Nephron progenitor cell (in vitro differentiated cells): ENCODE measurements around the gene GPRC5D.
A peak's percentile ranks its signal among the peaks of the same experiment; 100 is the strongest.

Experiments used
- DNase-seq: peaks from one replicate; pipeline ENCODE4 v3.0.0; 2021
- H3K27ac Mint-ChIP-seq: 2 replicates; pipeline ENCODE4 v1.8.0; 2021; ENCODE audit warnings: mild to moderate bottlenecking, moderate library complexity, mixed read lengths
- H3K27me3 Mint-ChIP-seq: 2 replicates; pipeline ENCODE4 v1.8.0; 2021; ENCODE audit warnings: mild to moderate bottlenecking, low read depth, mixed read lengths; ENCODE audit not compliant: poor library complexity
- H3K36me3 Mint-ChIP-seq: 2 replicates; pipeline ENCODE4 v1.8.0; 2021; ENCODE audit warnings: low read depth, mixed read lengths
- H3K4me1 Mint-ChIP-seq: 2 replicates; pipeline ENCODE4 v1.8.0; 2021; ENCODE audit warnings: mixed read lengths
- H3K4me3 Mint-ChIP-seq: 2 replicates; pipeline ENCODE4 v1.8.0; 2021; ENCODE audit warnings: mild to moderate bottlenecking, moderate library complexity, mixed read lengths
- H3K9me3 Mint-ChIP-seq: 2 replicates; pipeline ENCODE4 v1.8.0; 2021; ENCODE audit warnings: mild to moderate bottlenecking, moderate library complexity, mixed read lengths
- TF ChIP-seq, protein P1 (sequence below): fragments of 200-600 bp; sonication (generic); IDR thresholded peaks from 2 replicates; pipeline ENCODE4 v1.5.0; 2021; ENCODE audit warnings: antibody characterized with exemption

Gene GPRC5D

DNA sequence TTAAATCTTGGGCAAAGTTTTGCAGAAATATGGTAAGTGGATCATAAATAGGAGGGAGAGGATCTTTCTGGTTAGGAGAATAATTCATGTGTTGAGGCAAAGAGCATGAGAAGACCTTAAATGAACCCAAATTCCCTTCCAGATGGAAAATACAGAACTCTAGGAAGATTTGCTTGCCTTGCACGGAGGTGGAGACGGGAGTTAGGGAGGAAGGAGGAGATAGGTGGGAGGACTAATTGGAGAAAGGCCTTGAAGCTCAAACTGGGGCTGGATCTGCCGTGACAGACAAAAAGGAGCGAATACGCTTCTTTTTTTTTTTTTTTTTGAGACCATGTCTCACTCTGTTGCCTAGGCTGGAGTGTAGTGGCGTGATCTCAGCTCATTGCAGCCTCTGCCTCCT is 54.7 kb downstream of the GPRC5D start:
- Mint-ChIP-seq H3K36me3 (no peaks in the 10 kb centered on the region), H3K27me3 (peaks cover 57% of the 10 kb centered on the region), H3K9me3 (peaks cover 4% of the 10 kb centered on the region), H3K27ac (no peak overlapping the region), H3K4me3 (no peak overlapping the region), H3K4me1 (peaks cover 11% of the 10 kb centered on the region)
- no peak for DNase-seq
- TF ChIP-seq, protein P1, sequence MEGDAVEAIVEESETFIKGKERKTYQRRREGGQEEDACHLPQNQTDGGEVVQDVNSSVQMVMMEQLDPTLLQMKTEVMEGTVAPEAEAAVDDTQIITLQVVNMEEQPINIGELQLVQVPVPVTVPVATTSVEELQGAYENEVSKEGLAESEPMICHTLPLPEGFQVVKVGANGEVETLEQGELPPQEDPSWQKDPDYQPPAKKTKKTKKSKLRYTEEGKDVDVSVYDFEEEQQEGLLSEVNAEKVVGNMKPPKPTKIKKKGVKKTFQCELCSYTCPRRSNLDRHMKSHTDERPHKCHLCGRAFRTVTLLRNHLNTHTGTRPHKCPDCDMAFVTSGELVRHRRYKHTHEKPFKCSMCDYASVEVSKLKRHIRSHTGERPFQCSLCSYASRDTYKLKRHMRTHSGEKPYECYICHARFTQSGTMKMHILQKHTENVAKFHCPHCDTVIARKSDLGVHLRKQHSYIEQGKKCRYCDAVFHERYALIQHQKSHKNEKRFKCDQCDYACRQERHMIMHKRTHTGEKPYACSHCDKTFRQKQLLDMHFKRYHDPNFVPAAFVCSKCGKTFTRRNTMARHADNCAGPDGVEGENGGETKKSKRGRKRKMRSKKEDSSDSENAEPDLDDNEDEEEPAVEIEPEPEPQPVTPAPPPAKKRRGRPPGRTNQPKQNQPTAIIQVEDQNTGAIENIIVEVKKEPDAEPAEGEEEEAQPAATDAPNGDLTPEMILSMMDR, result no peak

DNA sequence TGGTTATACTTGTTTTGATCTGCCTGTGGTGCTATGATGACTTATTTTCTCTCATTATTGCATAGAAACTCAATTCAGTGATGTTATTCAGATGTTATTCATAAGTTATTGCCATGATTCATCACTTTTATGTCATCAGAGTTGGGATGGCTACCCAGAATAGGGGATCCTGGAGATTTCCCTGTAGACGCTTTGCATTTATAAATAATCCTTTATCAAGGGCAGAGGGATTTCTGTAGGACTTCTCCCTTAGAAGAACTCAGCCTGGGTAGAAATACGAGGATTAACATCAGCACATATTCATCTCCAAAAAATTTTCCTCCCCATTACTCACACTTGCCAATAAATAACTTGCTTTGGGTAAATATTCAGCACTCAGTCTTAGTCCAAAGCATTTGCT is 55.7 kb downstream of the GPRC5D start:
- H3K27me3 Mint-ChIP-seq, result peaks cover 59% of the 10 kb centered on the region
- peaks cover 20% of the 10 kb centered on the region for H3K4me1 Mint-ChIP-seq
- H3K9me3 Mint-ChIP-seq, result peaks cover 4% of the 10 kb centered on the region
- TF ChIP-seq, protein P1, result no peak
- no peak for DNase-seq
- no peaks in the 10 kb centered on the region for H3K36me3 Mint-ChIP-seq
- no peak overlapping the region for H3K4me3 Mint-ChIP-seq
- no peak overlapping the region for H3K27ac Mint-ChIP-seq

DNA sequence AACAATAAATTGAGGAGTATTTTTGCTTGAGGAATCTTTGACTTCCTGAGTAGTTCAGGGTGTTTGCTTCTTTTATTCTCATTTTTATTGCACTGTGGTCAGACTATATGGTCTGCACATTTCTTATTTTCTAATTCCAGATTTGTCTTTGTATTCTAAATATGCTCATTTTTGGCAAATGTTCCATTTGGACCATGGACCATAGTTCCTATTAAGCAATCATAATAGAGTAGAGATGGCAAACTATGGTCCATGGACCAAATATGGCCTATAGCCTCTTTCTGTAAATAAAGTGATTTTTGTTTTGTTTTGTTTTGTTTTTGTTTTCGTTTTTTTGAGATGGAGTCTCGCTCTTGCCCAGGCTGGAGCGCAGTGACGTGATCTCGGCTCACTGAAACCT is 58.5 kb downstream of the GPRC5D start:
- Mint-ChIP-seq H3K4me3 (no peak overlapping the region), H3K27ac (no peak overlapping the region), H3K4me1 (peaks cover 25% of the 10 kb centered on the region), H3K9me3 (peaks cover 4% of the 10 kb centered on the region), H3K36me3 (no peaks in the 10 kb centered on the region), H3K27me3 (peaks cover 77% of the 10 kb centered on the region)
- TF ChIP-seq, protein P1, result no peak
- no peak for DNase-seq

DNA sequence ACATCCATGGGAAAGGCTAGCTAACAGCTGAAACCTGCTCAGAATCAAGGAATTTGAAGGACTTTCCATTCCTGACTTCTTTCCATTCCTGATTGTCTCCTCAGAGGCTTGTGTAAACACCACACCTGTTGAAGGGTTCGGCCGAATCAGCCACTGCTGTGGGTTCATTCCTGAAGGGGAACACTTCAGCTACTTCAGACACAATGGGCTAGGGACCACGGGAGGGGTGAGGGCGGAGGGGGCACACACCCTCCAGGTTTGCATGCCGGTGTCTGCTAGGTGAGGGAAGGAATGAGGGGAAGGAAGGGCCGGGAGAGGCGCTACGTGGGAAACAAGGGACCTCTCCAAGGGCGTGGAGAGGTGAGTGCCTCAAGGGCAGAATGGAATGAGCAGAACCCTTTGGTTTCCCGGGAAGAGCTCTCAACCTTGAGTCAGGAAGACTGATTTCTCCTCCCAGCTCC is 59.3 kb downstream of the GPRC5D start:
- TF ChIP-seq, protein P1, result no peak
- no peak overlapping the region for H3K27ac Mint-ChIP-seq
- no peak overlapping the region for H3K4me3 Mint-ChIP-seq
- peaks cover 26% of the 10 kb centered on the region for H3K4me1 Mint-ChIP-seq
- no peak for DNase-seq
- peaks cover 81% of the 10 kb centered on the region for H3K27me3 Mint-ChIP-seq
- H3K36me3 Mint-ChIP-seq, result no peaks in the 10 kb centered on the region
- peaks cover 4% of the 10 kb centered on the region for H3K9me3 Mint-ChIP-seq

DNA sequence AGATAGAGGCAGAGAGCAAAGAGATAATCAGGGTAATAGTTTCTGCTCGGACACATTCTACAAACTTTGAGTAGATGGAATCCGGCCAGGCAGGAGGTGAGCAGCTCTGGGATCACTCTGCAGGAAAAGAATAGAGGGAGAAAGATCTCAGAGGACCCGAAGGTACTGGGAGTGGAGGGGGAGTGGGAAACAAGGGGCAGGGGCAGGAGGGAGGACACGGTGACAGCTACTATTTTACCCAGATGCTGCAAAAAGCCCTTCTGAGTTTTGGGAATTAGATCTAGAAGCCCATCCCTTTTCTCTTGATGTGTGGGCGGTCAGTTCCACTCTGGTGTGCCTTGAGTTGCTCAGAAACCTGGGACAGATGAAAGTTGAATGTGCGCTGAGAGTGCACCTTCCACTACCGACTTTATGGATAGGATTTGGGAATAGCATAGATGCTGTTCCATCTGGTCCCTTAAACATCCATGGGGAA is 60.1 kb downstream of the GPRC5D start:
- Mint-ChIP-seq H3K27ac (no peak overlapping the region), H3K4me1 (peaks cover 29% of the 10 kb centered on the region), H3K36me3 (no peaks in the 10 kb centered on the region), H3K27me3 (peaks cover 85% of the 10 kb centered on the region), H3K4me3 (peak overlapping the region; percentile 85), H3K9me3 (peaks cover 4% of the 10 kb centered on the region)
- TF ChIP-seq, protein P1, result no peak
- DNase-seq, result no peak

DNA sequence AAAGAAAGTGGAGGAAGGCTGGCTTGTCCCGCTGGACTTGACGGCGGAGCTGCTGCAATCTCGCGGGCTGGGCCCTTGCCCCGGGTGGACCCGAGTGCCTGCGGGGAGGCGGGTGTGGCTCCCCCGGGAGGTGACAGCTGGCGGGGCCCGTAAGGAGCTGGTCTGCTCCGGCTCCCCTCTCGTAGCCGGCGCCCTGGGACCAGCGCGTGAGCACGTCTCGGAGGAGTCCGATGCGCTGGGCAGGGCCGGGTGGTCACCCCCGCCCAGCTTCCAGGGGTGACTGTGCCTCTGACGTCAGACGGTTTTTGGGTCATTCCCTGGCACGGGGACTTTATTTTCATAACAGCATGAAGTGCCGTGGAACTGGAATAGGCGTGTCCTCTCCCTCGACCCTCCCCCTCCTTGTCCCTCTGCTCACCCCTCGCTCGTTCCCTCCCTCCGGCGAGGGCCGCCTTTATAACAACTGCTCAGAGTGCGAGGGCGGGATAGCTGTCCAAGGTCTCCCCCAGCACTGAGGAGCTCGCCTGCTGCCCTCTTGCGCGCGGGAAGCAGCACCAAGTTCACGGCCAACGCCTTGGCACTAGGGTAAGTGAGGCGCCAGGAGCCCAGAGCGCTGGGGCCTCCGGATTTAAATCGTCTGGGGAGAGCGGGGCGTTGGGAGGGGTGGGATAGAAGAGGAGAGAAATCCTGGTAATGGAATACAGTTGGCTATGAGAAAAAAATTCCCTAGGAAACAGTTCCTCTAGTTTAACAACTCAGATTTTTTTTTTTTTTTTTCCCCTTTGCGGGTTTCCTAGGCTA is 60.7 kb downstream of the GPRC5D start, which contains the start of gene GPRC5A:
Gene GPRC5A (plus strand): TSS at position 483 of the 801 bp plus-strand sequence. CDS start 16,688 bp downstream, outside the sequence.
- H3K9me3 Mint-ChIP-seq, result peaks cover 4% of the 10 kb centered on the region
- H3K36me3 Mint-ChIP-seq, result no peaks in the 10 kb centered on the region
- peak within 1 kb of the TSS; percentile 85 for H3K4me3 Mint-ChIP-seq
- TF ChIP-seq, protein P1, result no peak
- no peak within 1 kb of the TSS for H3K27ac Mint-ChIP-seq
- peaks cover 91% of the 10 kb centered on the region for H3K27me3 Mint-ChIP-seq
- peak; percentile 60 for DNase-seq
- H3K4me1 Mint-ChIP-seq, result peaks cover 34% of the 10 kb centered on the region
